GM19238 (cell line): Measurements from ENCODE around the gene OR1F1.
"Not testable (repeated sequence)": the region's sequence is repeated elsewhere in the genome, so short reads cannot be mapped to it uniquely, and the experiment has no call there.

Experiments
- DNase-seq: peaks from one replicate; pipeline ENCODE4 v3.0.0; 2011; ENCODE audit warnings: low spot score; ENCODE audit not compliant: insufficient read length

Gene OR1F1

GRCh38 chr16:3197694-3198333 lies 9.8 kb downstream of the OR1F1 start:
- DNase-seq = not testable (repeated sequence)

GRCh38 chr16:3198334-3199072 lies 10.5 kb downstream of the OR1F1 start:
- no peak for DNase-seq

- DNase-seq = no peak
Measured at GRCh38 chr16:3202903-3203539, 15.0 kb downstream of the OR1F1 start.

GRCh38 chr16:3205939-3206338 lies 17.9 kb downstream of the OR1F1 start:
- DNase-seq = not testable (repeated sequence)

GRCh38 chr16:3207086-3207953 lies 19.3 kb downstream of the OR1F1 start:
- DNase-seq = no peak

- no peak for DNase-seq
Measured at GRCh38 chr16:3212006-3212405, 24.0 kb downstream of the OR1F1 start.

- no peak for DNase-seq
Measured at GRCh38 chr16:3212567-3212966, 24.6 kb downstream of the OR1F1 start.

- no peak for DNase-seq
Measured at GRCh38 chr16:3214904-3215600, 27.0 kb downstream of the OR1F1 start.

GRCh38 chr16:3215601-3216262 lies 27.7 kb downstream of the OR1F1 start:
- no peak for DNase-seq

- no peak for DNase-seq
Measured at GRCh38 chr16:3216263-3216640, 28.2 kb downstream of the OR1F1 start.

GRCh38 chr16:3220839-3221238 lies 32.8 kb downstream of the OR1F1 start:
- DNase-seq = no peak

- no peak for DNase-seq
Measured at GRCh38 chr16:3223913-3224515, 36.0 kb downstream of the OR1F1 start.

GRCh38 chr16:3234543-3234856 lies 46.5 kb downstream of the OR1F1 start:
- no peak for DNase-seq

- peak; percentile 97 for DNase-seq
Measured at GRCh38 chr16:3234857-3235561, 47.0 kb downstream of the OR1F1 start, which contains the start of gene ZNF200. TSS of gene ZNF200 (minus strand) at chr16:3235158. CDS start at chr16:3233755, 1,403 bp downstream.

- no peak for DNase-seq
Measured at GRCh38 chr16:3235856-3236669, 48.1 kb downstream of the OR1F1 start.

- no peak for DNase-seq
Measured at GRCh38 chr16:3241761-3242160, 53.8 kb downstream of the OR1F1 start.

- no peak for DNase-seq
Measured at GRCh38 chr16:3242709-3243108, 54.7 kb downstream of the OR1F1 start.

GRCh38 chr16:3243882-3244281 lies 55.9 kb downstream of the OR1F1 start:
- no peak for DNase-seq

GRCh38 chr16:3246002-3246401 lies 58.0 kb downstream of the OR1F1 start:
- DNase-seq = no peak
